Amniotic stem cell (primary cell): ENCODE measurements around the gene S100A12.

Experiments
- DNase-seq: peaks from one replicate; lab custom pipeline; 2025; lab: John Stamatoyannopoulos, UW

Gene S100A12

GRCh38 chr1:153397051-153397923 lies 21.9 kb upstream of the S100A12 start:
- no peak for DNase-seq

- no peak for DNase-seq
These were observed 21.0 kb upstream of the S100A12 start for GRCh38 chr1:153396461-153396860.

DNA sequence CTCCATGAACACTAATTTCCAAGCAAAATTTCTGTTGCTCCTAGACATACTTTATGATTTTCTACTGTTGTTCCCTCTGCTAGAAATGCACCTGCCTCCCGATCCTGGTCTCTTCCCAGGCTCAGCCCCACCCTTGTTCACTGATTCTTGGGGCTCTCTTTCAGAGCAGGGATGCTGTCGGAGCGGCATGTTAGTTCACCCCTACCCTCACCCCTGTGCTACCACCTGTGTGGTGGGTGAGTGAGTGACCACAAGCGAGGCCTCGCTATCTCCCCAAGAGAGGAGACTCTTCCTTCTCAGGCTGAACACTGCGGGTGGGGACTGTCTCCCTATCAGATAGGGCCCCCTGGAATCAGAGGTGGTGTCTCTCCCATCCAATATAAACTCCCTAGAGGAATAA lies 20.4 kb upstream of the S100A12 start:
- DNase-seq = no peak

- no peak for DNase-seq
These were observed 19.8 kb upstream of the S100A12 start for GRCh38 chr1:153395136-153395685.

DNA sequence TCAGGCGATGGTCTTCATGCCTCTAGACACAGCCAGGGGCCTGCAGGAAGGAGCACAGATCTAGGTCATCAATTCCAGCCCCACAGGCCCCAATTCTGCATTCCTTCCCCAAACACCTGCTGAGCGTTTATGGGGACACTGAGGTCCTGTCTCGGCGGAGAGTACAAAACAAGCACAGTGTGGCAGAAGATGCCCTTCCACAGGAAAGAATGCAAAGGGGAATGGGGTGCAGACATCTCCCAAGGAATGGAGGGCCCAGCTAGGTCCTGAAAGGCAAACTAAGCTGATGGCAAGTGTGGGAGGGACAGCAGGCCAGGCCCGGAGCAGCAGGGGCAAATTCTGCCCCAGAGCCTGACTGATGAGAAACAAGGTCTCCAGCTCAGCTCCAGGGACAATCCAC lies 19.0 kb upstream of the S100A12 start:
- no peak for DNase-seq

DNA sequence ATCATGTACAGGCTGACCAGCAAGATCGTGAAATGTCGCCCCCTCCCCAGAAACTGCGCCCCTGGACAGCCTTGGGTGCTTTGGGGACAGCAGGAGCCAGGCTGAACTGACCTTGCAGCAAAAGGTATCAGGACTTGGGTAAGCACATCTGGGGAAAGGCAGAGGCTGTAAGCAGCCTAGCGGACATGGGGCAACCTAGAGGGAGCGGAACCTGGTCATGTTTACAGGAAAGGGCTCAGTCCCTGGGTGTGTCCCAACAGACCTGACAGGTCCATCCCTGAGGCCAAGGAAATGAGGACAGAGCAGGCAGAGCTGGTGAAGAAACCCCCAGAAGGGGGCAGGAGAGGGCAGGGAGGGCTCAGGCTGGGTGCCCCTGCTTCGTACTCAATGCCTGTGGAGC lies 18.5 kb upstream of the S100A12 start:
- DNase-seq = no peak

GRCh38 chr1:153392822-153393221 lies 17.4 kb upstream of the S100A12 start:
- no peak for DNase-seq

GRCh38 chr1:153392258-153392657 lies 16.8 kb upstream of the S100A12 start:
- no peak for DNase-seq

DNA sequence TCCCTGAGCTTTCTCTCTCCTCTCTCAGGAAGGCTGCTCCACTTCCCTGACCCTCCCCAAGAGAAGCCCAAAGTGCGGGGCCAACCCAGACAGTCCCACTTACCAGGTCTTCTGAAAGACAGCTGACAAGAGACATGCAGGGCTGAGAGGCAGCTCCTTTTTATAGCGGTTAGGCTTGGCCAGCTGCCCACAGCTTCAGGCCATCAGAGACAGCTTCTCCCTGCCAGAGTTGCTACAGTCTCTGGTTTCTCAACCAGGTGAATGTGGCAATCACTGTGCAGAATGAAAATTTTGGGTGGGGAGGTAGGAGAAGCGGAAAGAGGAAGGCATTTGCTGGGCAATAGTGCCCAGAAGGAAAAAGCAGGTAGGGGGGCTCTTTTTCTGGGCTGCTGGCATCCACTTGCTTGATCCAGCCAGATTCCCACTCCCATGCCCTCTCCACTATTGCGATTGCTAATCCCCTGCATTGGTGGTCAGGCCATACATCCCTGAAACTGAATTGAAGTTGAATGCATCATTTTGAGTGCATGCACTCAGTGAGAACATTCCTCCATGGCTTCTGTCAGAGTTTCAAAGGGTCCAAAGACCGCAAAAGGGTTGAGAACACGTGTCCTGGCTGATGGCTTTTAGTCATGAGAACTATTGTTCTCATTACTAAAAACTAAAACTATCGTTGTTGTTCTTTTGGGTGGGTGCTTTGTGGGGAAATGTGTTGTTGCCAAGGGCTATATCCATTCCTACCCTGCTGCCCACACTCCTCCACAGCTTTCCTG lies 15.7 kb upstream of the S100A12 start, which contains the start of gene S100A8:
Gene S100A8 (minus strand): TSS at position 136 of the 773 bp plus-strand sequence. CDS start 538 bp downstream, outside the sequence.
- no peak for DNase-seq

GRCh38 chr1:153389973-153390879 lies 14.8 kb upstream of the S100A12 start:
- DNase-seq = no peak

DNA sequence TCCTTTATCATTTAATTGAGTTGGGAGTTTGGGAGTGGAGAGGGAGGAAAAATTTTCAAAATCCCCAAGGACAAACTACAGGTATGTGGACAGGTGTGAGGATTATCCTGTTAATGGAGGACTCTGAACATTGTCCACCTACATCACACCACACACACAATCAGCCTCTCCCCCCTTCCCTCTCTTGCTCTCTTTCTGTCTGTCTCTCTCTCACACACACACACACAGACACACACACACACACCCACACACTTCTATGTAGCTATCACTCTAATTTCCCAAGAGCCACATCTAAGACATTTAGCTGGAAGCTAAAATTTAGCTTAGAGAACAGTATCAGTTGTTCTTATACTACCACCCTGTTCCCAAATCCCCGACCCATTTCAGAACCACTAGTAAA lies 14.0 kb upstream of the S100A12 start:
- DNase-seq = no peak

GRCh38 chr1:153387785-153388184 lies 12.4 kb upstream of the S100A12 start:
- DNase-seq = no peak

GRCh38 chr1:153387001-153387400 lies 11.6 kb upstream of the S100A12 start:
- no peak for DNase-seq

- no peak for DNase-seq
These were observed 11.1 kb upstream of the S100A12 start for GRCh38 chr1:153386500-153386901.

DNA sequence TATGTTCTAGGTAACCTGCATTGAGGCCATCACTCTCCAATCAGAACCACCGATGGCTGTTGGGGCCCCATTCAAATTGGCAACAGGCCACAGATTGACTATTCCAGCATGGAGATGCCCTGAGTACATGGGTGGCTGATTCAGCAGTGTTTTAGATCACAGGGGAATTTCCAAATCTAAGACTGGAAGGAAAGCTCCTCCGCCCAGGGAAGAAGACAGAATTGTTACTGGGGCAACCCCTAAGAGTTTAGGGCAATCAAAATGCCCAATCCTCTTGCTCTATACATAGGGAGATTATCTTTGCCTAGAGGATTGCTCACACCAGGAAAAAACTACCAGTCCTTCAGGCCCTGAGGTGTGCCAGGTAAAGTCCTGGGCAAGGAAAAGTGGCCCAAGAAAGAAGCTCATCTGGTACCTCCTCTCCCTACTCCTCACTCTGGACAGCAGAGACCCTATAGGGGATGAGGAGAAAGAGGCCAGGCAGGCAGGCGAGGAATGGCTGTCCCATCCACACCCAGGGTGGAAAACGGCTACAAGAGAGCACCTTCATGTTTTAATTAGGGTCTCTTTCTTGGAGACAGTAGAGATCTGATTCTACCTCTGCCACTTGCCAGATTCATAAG lies 9.6 kb upstream of the S100A12 start:
- DNase-seq = no peak

DNA sequence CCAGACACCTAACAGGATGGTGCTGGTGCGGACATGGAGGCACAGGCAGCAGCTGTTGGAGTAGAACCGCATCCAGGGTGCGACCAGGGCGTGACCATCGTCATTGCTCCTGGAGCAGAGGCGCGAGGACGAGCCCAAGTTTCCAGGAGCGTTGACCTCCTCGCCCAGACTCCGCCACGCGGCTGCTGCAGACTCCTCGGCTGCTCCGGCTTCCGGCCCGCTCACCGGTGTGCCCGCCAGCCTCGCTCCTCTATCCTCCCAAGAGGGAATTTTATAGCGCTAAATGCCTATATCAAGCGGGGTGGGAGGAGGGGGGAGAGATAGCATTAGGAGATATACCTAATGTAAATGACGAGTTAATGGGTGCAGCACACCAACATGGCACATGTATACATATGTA lies 5.3 kb upstream of the S100A12 start:
- no peak for DNase-seq

DNA sequence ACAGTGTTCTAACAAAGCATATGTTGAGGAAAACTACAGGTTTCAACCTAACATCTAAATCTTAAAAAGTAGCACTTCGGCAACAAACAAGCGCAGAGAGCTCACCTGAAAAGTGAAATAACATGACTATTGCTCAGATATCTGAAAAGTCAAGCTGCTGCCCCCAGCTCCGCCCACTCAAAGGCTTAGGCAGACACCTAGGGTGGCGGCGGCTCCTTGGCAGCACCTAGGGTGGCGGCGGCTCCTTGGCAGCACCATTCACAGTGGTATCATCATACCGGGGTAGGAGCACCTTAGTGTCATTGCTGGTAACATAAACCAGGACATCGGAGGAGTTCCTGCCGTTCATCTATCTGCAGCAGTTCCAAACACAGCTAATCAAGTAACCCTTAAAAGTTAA lies 4.2 kb upstream of the S100A12 start:
- no peak for DNase-seq

DNA sequence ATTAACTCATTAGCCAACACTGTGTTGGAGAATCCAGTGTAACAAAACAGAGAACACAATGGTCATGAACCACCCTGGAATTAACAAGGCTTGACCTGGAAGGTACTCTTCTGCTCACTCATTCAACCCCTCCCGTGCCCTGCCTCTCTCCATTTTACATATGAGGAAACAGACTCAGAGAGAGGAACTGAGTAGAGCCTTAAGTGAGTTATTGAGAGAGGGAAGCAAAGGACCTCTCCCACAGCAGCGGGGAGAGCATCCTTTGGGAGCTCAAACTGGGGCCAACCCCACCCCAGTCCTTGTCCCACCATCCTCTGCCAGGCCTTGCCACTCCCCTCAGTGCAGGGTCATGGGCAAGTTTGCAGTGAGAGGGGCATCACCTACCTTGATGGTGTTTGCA lies 1.4 kb downstream of the S100A12 start:
- DNase-seq = no peak

GRCh38 chr1:153372571-153372970 lies 2.9 kb downstream of the S100A12 start:
- no peak for DNase-seq

GRCh38 chr1:153371231-153371630 lies 4.2 kb downstream of the S100A12 start:
- DNase-seq = no peak

- no peak for DNase-seq
These were observed 5.3 kb downstream of the S100A12 start for GRCh38 chr1:153370146-153370545.
